Smooth muscle cell (in vitro differentiated cells): ENCODE data around the gene PRELP. TPM values are rescaled to one million over a fixed set of nuclear protein-coding genes. Genes with fewer than 3 reads are reported as not detected.

Experiments used
- DNase-seq: peaks from one replicate; lab custom pipeline; 2025; ENCODE audit not compliant: unreplicated experiment; lab: John Stamatoyannopoulos, UW
- H2AFZ ChIP-seq: fragments of 200-600 bp; sonication (generic); 2 replicates; pipeline ENCODE4 v1.6.0; 2016; ENCODE audit warnings: antibody characterized with exemption, low read depth, mild to moderate bottlenecking
- H3F3A ChIP-seq: fragments of 200-600 bp; sonication (generic); 2 replicates; pipeline ENCODE4 v1.6.0; 2017; ENCODE audit warnings: antibody characterized with exemption, low read depth
- H3K27ac ChIP-seq: fragments of 200-600 bp; sonication (generic); 2 replicates; pipeline ENCODE4 v1.5.1; 2016; ENCODE audit warnings: low read depth, mild to moderate bottlenecking
- H3K27me3 ChIP-seq: fragments of 200-600 bp; sonication (generic); 2 replicates; pipeline ENCODE4 v1.6.1; 2016; ENCODE audit warnings: low read depth, mild to moderate bottlenecking
- H3K36me3 ChIP-seq: fragments of 200-600 bp; sonication (generic); 2 replicates; pipeline ENCODE4 v1.5.1; 2016; ENCODE audit warnings: low read depth
- H3K4me1 ChIP-seq: fragments of 200-600 bp; sonication (generic); 2 replicates; pipeline ENCODE4 v1.5.1; 2016; ENCODE audit warnings: low read depth
- H3K4me2 ChIP-seq: fragments of 200-600 bp; sonication (generic); 2 replicates; pipeline ENCODE4 v1.6.0; 2016; ENCODE audit warnings: mild to moderate bottlenecking
- H3K4me3 ChIP-seq: fragments of 200-600 bp; sonication (generic); 2 replicates; pipeline ENCODE4 v1.5.1; 2016; ENCODE audit warnings: mild to moderate bottlenecking
- H3K79me2 ChIP-seq: fragments of 200-600 bp; sonication (generic); 2 replicates; pipeline ENCODE4 v1.6.0; 2016; ENCODE audit warnings: low read depth, mild to moderate bottlenecking
- H3K9ac ChIP-seq: fragments of 200-600 bp; sonication (generic); 2 replicates; pipeline ENCODE4 v1.6.0; 2016; ENCODE audit warnings: low read depth
- H3K9me3 ChIP-seq: fragments of 200-600 bp; sonication (generic); replicated peaks from 2 replicates; pipeline ENCODE4 v1.5.1; 2016; ENCODE audit warnings: low read depth
- H4K20me1 ChIP-seq: fragments of 200-600 bp; sonication (generic); 2 replicates; pipeline ENCODE4 v1.6.0; 2016; ENCODE audit warnings: low read depth
- WGBS: methylation state at CpG from one replicate; pipeline ENCODE4 v1.1.7; 2016; ENCODE audit warnings: low lambda C conversion rate; 5-methylcytosine and 5-hydroxymethylcytosine counted together
- polyA plus RNA-seq: library from polyadenylated mRNA; unstranded; fragments of >200 nt; fragmentation: Nextera tagmentation; extraction: Ambion mirVana; gene quantifications from 2 replicates; pipeline ENCODE4 v1.2.1, GENCODE V29; 2016
- total RNA-seq: library from RNA; depleted of rRNA; stranded (reverse); fragments of >200 nt; gene quantifications from 2 replicates; pipeline ENCODE4 v1.2.3, GENCODE V29; 2014
- TF ChIP-seq, protein P1 (sequence below): fragments of 200-600 bp; sonication (generic); IDR thresholded peaks from 2 replicates; pipeline ENCODE4 v1.5.1; 2017; ENCODE audit warnings: borderline replicate concordance, mild to moderate bottlenecking, antibody characterized with exemption; ENCODE audit not compliant: insufficient read depth, poor library complexity, severe bottlenecking

The PRELP gene
- total and polyA plus RNA-seq, 2 experiments from 2014 or later: 0.04 to 2.1 TPM

GRCh38 chr1:203454986-203455471 lies 20.6 kb upstream of the PRELP start:
- 65% methylated on average over 18 of the region's 18 CpGs for WGBS
- no peaks in the 10 kb centered on the region for H4K20me1 ChIP-seq
- H3F3A ChIP-seq: no peaks in the 10 kb centered on the region
- TF ChIP-seq, protein P1, sequence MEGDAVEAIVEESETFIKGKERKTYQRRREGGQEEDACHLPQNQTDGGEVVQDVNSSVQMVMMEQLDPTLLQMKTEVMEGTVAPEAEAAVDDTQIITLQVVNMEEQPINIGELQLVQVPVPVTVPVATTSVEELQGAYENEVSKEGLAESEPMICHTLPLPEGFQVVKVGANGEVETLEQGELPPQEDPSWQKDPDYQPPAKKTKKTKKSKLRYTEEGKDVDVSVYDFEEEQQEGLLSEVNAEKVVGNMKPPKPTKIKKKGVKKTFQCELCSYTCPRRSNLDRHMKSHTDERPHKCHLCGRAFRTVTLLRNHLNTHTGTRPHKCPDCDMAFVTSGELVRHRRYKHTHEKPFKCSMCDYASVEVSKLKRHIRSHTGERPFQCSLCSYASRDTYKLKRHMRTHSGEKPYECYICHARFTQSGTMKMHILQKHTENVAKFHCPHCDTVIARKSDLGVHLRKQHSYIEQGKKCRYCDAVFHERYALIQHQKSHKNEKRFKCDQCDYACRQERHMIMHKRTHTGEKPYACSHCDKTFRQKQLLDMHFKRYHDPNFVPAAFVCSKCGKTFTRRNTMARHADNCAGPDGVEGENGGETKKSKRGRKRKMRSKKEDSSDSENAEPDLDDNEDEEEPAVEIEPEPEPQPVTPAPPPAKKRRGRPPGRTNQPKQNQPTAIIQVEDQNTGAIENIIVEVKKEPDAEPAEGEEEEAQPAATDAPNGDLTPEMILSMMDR: no peak
- H3K4me2 ChIP-seq: no peak overlapping the region
- DNase-seq: no peak
- H3K27ac ChIP-seq: no peak overlapping the region
- peaks cover 19% of the 10 kb centered on the region for H3K4me1 ChIP-seq
- no peaks in the 10 kb centered on the region for H3K36me3 ChIP-seq
- H3K4me3 ChIP-seq: no peak overlapping the region
- H3K79me2 ChIP-seq: no peaks in the 10 kb centered on the region
- H3K9ac ChIP-seq: no peak overlapping the region
- H2AFZ ChIP-seq: peak overlapping the region; percentile 11
- no peaks in the 10 kb centered on the region for H3K9me3 ChIP-seq
- H3K27me3 ChIP-seq: no peaks in the 10 kb centered on the region

DNA sequence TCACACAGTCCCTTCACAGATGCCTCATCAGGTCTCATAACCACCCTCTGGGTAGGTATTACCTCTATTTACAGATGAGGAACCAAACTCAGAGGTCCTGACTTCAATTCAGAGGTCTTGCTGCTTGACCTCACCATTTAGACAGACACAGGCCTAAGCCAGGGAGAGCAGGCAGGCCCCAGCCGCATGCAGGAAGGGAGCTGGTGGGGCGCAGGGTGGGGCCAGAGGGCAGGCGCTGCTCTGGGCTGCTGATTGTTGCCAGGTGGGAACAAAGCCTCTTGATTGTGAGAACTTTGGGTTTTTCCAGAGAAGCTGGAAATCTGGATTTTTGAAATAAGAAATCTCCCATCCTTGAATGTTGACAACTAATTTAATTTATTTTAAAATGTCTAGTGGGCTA lies 19.9 kb upstream of the PRELP start:
- DNase-seq: no peak
- Histone ChIP-seq H2AFZ (no peak overlapping the region), H3K4me2 (no peak overlapping the region), H3K27me3 (no peaks in the 10 kb centered on the region), H3K79me2 (no peaks in the 10 kb centered on the region), H3K4me3 (no peak overlapping the region), H3K9me3 (no peaks in the 10 kb centered on the region), H4K20me1 (no peaks in the 10 kb centered on the region), H3K36me3 (no peaks in the 10 kb centered on the region), H3K27ac (no peak overlapping the region), H3F3A (no peaks in the 10 kb centered on the region), H3K4me1 (peaks cover 19% of the 10 kb centered on the region), H3K9ac (no peak overlapping the region)
- 90% methylated on average over 3 of the region's 3 CpGs for WGBS
- TF ChIP-seq, protein P1: no peak

DNA sequence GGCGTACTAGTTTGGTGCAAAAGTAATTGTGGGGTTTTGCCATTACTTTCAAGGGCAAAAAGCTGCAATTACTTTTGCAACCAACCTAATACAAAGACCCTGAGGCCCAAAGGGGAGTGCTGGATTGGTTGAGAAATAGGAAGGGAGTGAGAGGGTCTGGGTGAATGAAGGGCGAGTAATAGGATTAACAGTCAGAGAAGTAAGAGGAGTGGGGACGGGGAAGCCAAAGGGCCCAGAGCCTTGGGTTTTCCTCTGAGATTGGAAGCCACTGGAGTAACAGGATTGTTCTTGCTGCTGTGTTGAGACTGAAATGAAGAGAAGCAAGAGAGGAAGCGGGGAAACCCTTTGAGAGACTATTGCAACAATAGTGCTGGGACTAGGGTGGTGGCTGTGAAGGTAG lies 19.0 kb upstream of the PRELP start:
- Histone ChIP-seq H3K4me3 (no peak overlapping the region), H3K27ac (no peak overlapping the region), H3K4me2 (no peak overlapping the region), H3K4me1 (peaks cover 19% of the 10 kb centered on the region), H3K36me3 (no peaks in the 10 kb centered on the region), H2AFZ (no peak overlapping the region), H3K27me3 (no peaks in the 10 kb centered on the region), H3K9ac (no peak overlapping the region), H4K20me1 (no peaks in the 10 kb centered on the region), H3K9me3 (no peaks in the 10 kb centered on the region), H3K79me2 (no peaks in the 10 kb centered on the region), H3F3A (no peaks in the 10 kb centered on the region)
- no peak for DNase-seq
- TF ChIP-seq, protein P1: no peak
- WGBS: 80% methylated on average over 4 of the region's 4 CpGs

- H3K4me1 ChIP-seq: peaks cover 19% of the 10 kb centered on the region
- TF ChIP-seq, protein P1: no peak
- H3K79me2 ChIP-seq: no peaks in the 10 kb centered on the region
- no peaks in the 10 kb centered on the region for H3K9me3 ChIP-seq
- 97% methylated on average over 5 of the region's 5 CpGs for WGBS
- H3K9ac ChIP-seq: no peak overlapping the region
- H3F3A ChIP-seq: peaks cover 2% of the 10 kb centered on the region
- no peak for DNase-seq
- H3K27me3 ChIP-seq: no peaks in the 10 kb centered on the region
- H2AFZ ChIP-seq: no peak overlapping the region
- no peaks in the 10 kb centered on the region for H4K20me1 ChIP-seq
- H3K27ac ChIP-seq: no peak overlapping the region
- no peaks in the 10 kb centered on the region for H3K36me3 ChIP-seq
- H3K4me3 ChIP-seq: no peak overlapping the region
- H3K4me2 ChIP-seq: no peak overlapping the region
Measured at GRCh38 chr1:203458078-203458477, 17.5 kb upstream of the PRELP start.
